ENCODE data around the gene PRDX2.
"Not testable (repeated sequence)": the region's sequence is repeated elsewhere in the genome, so short reads cannot be mapped to it uniquely, and the experiment has no call there.

Gene PRDX2

GRCh38 chr19:12825254-12826131 is 23.9 kb upstream of the PRDX2 start:
- no peak for DNase-seq

- no peak for DNase-seq
These were observed 20.2 kb upstream of the PRDX2 start for GRCh38 chr19:12821761-12822160.

DNA sequence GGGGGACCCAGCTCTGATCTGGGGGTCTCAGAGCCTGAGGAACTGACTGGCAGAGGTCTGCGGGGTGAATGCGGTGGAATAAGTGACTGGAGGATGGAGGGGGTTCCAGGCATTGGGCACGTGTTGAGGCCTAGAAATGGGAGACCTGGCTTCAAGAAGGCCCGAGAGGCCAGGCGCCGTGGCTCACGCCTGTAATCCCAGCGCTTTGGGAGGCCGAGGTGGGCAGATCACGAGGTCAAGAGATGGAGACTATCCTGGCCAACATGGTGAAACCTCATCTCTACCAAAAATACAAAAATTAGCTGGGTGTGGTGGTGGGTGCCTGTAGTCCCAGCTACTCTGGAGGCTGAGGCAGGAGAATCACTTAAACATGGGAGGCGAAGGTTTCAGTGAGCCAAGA is 16.2 kb upstream of the PRDX2 start:
- DNase-seq = not testable (repeated sequence)

DNA sequence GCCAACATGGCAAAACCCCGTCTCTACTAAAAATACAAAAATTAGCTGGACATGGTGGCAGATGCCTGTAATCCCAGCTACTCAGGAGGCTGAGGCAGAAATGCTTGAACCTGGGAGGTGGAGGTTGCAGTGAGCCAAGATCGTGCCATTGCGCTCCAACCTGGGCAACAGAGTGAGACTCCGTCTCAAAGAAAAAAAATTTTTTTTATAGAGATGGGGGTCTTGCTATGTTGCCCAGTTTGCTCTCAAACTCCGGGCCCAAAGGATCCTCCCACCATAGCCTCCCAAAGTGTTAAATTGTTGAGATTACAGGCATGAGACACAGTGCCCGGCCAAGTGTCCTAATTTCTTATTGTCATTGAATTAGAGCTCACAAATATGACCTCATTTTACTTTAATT is 15.6 kb upstream of the PRDX2 start:
- DNase-seq = not testable (repeated sequence)

DNA sequence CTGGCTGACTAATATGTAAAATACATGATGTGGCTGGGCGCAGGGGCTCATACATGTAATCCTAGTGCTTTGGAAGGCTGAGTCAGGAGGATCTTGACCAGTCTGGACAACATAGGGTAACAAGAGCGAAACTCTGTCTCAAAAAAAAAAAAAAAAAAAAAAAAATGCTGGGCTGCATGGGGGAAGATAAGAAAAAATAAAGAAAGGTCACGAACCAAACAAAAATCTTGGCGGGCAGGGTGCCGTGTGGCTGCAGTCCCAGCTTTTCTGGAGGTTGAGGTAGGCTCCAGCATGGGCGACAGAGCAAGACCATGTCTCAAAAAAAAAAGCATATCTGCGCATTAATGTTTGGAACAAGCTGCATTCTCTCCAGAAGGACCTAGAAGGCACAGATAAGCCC is 13.5 kb upstream of the PRDX2 start:
- DNase-seq = no peak

GRCh38 chr19:12806242-12807081 is 4.9 kb upstream of the PRDX2 start, which contains the start of gene RNASEH2A:
RNASEH2A (plus strand) TSS chr19:12806584; CDS start chr19:12806674, 90 bp downstream.
- peak; percentile 78 for DNase-seq

DNA sequence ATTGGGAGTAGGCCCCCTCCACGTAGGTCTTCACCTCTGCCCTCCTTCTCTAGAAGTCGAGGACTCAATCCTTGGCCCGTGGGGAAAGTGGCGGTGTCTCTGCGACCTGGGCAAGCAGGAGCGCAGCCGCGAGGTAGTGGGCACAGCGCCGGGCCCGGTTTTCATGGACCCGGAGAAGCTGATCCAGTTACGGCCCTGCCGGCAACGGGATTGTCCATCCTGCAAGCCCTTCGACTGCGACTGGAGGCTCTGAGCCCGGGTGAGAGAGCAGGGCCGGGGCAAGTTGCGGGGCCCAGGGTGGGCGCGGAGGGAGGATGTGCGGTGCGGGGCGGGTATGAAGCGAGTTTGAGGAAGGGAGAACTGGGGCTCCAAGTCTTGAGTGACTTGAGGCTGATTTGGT is 2.5 kb upstream of the PRDX2 start:
- DNase-seq = no peak

DNA sequence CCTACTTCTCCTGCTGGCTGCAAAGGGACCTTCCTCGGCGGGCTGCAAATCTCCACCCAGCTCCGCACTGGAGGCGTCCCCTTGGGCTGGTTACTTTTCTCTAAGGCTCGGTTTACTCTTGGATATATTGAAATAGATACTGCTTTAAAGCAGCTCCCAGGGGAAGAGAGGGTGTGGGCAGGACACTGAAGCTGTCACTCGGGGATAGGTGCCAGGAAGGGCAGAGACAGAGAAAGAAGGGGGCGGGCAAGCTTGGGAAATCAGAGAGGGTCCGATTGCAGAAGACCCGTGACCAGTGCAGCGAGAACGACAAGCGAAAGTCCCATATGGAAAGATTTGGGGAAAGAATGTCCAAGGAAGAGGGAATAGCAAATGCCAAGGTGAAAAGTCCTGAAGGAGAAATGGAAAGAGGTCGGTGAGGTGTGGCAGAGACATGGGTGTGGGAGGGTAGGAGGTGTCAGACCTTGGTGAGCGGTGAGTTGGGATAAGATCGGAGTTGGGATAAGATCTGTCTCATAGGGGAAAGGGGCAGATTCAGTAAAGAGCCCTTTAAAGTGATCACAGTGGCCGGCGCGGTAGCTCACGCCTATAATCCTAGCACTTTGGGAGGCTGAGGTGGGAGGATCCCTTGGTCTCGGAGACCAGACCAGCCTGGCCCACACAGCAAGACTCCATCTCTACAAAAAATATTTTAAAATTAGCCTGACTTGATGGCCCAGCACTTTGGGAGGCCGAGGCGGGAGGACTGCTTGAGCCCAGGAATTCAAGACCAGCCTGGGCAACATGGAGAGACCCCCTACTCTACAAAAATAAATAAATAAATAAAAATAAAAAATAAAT is 887 bp upstream of the PRDX2 start:
- DNase-seq = no peak

DNA sequence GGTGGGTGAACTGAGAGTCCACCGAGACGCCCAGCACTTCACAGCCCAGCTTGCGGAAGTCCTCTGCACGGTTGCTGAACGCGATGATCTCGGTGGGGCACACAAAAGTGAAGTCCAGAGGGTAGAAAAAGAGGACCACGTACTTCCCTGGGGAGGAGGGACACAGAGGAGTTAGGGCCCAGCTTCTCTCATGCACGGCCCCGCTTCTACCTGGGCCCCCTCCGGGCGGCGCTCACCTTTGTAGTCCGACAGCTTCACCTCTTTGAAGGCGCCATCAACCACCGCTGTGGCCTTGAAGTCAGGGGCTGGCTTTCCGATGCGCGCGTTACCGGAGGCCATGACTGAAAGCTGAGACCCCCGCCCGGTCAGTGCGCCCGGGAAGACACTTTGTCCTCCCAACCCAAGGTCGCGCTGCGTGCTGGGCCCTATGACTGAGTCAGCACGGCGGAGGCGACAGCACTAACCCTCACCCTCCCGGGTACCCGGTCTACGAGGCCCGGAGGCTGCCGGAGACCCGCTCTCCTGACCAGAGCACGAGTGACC is 606 bp downstream of the PRDX2 start:
- no peak for DNase-seq

DNA sequence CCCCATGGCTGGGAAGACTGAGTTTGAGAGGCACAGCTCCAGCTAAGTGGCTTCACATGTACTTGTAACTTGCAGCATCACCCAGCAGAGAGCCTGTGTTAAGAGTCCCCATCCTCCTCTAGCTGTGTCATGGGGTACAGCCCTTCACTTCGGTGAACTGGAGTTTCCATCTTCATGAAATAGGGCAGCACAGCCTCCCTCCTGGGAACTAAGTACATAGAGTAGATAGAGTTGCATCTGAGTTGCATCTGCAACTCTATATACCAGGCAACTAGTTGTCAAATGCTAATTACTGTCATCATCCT is 1.2 kb downstream of the PRDX2 start:
- DNase-seq = no peak

DNA sequence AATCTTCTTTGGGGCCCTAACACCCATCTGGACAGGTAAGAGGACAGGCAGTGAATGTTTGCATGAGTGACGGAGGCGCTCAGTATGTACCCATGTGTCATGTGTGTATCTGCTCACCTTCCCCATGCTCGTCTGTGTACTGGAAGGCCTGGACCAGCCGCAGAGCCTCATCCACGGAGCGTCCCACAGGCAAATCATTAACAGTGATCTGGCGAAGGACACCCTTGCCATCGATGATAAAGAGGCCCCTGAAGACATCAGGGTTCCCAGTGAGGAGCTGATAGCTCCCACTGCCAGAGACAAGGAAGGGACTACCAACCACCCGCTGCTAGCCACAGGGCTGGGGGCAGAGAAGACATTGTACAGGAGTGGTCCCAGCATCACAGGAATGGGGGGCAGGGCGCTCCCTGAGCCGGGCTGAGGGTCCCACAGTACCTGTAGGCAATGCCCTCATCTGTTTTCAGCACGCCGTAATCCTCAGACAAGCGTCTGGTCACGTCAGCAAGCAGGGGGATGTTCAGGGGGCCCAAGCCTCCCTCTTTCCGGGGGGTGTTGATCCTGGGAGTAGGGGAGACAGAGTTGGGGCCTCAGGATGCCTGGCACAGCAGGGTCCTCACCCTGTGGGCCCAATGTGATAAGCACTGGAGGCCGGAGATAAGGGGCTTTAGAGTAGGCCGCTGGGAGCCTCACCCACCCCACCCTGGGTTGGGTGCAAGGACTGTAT is 1.7 kb downstream of the PRDX2 start:
- DNase-seq = no peak

DNA sequence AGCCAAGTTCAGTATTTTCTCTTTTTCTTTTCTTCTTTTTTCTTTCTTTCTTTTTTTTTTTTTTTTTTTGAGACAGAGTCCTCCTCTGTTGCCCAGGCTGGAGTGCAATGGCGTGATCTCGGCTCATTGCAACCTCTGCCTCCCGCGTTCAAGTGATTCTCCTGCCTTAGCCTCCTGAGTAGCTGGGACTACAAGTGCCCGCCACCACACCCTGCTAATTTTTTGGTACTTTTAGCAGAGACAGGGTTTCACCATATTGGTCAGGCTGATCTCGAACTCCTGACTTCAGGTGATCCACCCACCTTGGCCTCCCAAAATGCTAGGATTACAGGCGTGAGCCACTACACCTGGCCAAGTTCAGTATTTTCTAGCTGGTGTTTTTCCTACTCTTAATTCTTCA is 4.0 kb downstream of the PRDX2 start:
- DNase-seq = not testable (repeated sequence)

GRCh38 chr19:12797141-12797587 is 4.4 kb downstream of the PRDX2 start:
- no peak for DNase-seq

- peak; percentile 62 for DNase-seq
These were observed 5.2 kb downstream of the PRDX2 start for GRCh38 chr19:12796146-12797071.

DNA sequence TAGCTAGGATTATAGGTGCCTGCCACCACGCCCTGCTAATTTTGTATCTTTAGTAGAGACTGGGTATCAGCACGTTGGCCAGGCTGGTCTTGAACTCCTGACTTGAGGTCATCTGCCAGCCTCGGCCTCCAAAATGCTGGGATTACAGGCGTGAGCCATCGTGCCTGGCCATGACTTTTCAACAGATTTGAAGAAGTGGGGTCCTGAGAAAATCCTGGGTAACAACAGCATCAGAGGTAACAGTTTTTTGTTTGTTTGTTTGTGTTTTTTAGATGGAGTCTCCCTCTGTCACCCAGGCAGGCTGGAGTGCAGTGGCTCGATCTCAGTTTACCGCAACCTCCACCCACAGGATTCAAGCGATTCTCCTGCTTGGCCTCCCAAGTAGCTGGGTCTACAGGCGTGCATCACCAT is 6.6 kb downstream of the PRDX2 start:
- DNase-seq = no peak

GRCh38 chr19:12794196-12794941 is 7.2 kb downstream of the PRDX2 start:
- DNase-seq = no peak

- peak; percentile 95 for DNase-seq
These were observed 8.1 kb downstream of the PRDX2 start for GRCh38 chr19:12793290-12794195.

GRCh38 chr19:12792853-12793289 is 8.7 kb downstream of the PRDX2 start:
- no peak for DNase-seq

Measured in NK-92 treated with Interleukin-12 subunit alpha and Interleukin-12 subunit beta, amount 100 ng/mL, for 24 hours (cell line).